HUES6 (cell line): ENCODE data around the gene TOMM7.
"Not testable (repeated sequence)": the region's sequence is repeated elsewhere in the genome, so short reads cannot be mapped to it uniquely, and the experiment has no call there.

Experiments
- H3K27ac ChIP-seq: 2 replicates; pipeline ENCODE4 v1.7.0; 2013; ENCODE audit warnings: low read depth, mild to moderate bottlenecking, low read length, inconsistent platforms
- H3K27me3 ChIP-seq: 2 replicates; pipeline ENCODE4 v1.6.1; 2013; ENCODE audit warnings: low read length; ENCODE audit not compliant: control insufficient read depth, insufficient read depth
- H3K36me3 ChIP-seq: 2 replicates; pipeline ENCODE4 v1.6.1; 2013; ENCODE audit warnings: low read length; ENCODE audit not compliant: control insufficient read depth, insufficient read depth
- H3K4me1 ChIP-seq: 2 replicates; pipeline ENCODE4 v1.6.1; 2013; ENCODE audit warnings: low read length; ENCODE audit not compliant: control insufficient read depth, insufficient read depth
- H3K4me3 ChIP-seq: 2 replicates; pipeline ENCODE4 v1.5.1; 2013; ENCODE audit warnings: low read depth, low read length
- H3K9ac ChIP-seq: one replicate; pipeline ENCODE4 v1.6.1; 2013; ENCODE audit warnings: mild to moderate bottlenecking, low read length
- H3K9me3 ChIP-seq: 2 replicates; pipeline ENCODE4 v1.6.1; 2013; ENCODE audit warnings: low read depth, low read length; ENCODE audit not compliant: control insufficient read depth, insufficient read depth

Gene TOMM7

DNA sequence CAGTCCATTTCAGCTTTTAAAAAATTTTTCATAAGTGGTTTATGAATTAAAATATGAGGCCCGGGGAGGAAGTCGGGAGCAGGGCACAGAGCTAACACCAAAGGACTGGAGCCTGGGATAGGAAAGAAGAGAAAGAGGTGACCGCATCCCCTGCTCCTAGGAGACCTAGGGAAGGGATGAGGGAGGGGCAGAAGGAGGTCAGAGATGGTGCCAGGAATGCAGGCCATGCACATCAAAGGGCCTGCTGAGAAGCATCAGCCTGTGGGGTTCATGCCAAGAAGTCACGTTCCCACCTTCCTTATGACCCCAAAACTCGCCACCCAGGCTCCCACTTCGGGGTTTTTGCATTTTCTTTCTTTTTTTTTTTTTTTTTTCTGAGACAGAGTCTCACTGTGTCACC, 14.7 kb upstream of the TOMM7 start:
- peaks cover 8% of the 10 kb centered on the region for H3K4me1 ChIP-seq
- H3K4me3 ChIP-seq, result no peak overlapping the region
- no peaks in the 10 kb centered on the region for H3K27me3 ChIP-seq
- no peaks in the 10 kb centered on the region for H3K9me3 ChIP-seq
- no peak overlapping the region for H3K27ac ChIP-seq
- H3K9ac ChIP-seq, result no peak overlapping the region
- no peaks in the 10 kb centered on the region for H3K36me3 ChIP-seq

DNA sequence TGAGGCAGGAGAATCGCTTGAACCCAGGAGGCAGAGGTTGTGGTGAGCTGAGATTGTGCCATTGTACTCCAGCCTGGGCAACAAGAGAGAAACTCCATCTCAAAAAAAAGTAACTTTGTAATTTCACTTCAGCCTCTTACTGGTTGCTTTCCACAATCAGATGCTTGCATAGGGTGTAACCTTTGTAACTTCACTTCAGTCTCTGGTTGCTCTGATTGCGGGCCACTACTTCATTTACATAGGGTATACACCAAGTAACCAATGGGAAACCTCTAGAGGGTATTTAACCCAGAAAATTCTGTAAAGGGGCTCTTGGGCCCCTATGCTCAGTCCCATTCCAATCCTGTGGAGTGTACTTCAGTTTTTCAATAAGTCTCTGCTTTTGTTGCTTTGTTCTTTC, 13.9 kb upstream of the TOMM7 start:
- H3K4me3 ChIP-seq, H3K27ac ChIP-seq, H3K9ac ChIP-seq, H3K36me3 ChIP-seq, H3K27me3 ChIP-seq, H3K9me3 ChIP-seq, H3K4me1 ChIP-seq: not testable (repeated sequence)

DNA sequence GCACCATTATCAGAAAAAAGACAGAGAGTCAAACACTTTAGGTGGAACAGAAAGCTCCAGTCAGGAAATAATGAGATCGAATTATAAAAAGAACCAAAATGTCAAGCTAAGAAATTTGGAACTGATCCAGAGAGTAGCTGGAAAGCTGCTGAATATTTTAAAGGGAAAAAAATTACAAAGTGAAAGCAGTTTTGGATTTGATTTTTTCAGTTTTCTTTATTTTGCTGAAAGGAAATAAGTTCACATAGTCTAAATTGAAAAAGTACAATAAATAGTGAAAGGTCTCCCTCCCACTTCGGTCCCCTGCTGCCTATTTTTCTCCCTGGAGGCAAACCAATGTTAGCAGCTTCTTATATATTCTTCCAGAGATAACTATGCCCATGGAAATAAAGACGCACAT, 11.3 kb upstream of the TOMM7 start:
- H3K9ac ChIP-seq, result no peak overlapping the region
- H3K27me3 ChIP-seq, result no peaks in the 10 kb centered on the region
- H3K4me3 ChIP-seq, result no peak overlapping the region
- no peaks in the 10 kb centered on the region for H3K9me3 ChIP-seq
- no peak overlapping the region for H3K27ac ChIP-seq
- 0 out of 2 replicates have a peak, but pooled peaks cover 3% of the 10 kb centered on the region for H3K4me1 ChIP-seq
- H3K36me3 ChIP-seq, result no peaks in the 10 kb centered on the region

DNA sequence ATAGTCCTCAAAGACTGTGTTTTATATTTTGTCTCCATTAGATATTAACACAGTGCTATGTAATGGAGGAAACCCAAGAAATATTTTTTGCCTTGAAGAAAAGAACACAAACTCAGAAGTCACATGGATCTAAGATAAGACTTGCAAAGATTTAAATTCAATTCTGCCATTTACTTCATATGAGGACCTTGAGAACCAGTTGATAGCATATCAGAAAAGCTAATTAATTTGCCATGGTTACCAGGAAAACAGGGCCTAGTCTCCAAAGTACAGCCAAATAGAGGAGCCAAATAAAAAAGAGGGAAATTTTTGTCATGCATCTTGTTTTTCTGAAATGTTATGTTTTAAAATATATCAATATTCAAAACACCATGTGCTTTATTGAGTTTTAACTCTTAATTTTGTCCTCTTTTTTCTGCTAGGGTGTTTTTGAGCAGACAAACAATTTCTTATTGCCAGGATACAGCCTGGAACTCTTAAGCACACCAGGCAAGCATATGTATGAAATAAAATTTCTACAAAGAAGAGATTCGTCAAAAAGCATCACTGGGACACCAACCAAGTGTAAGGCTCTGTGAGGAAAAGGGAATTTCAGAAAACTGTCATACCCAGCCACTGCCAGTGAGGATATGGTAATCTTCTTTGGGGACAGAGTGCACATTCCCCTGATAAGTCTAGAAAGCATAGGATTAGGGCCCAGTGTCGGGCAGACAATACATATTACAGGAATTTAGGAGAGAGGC, 10.6 kb upstream of the TOMM7 start:
- no peaks in the 10 kb centered on the region for H3K36me3 ChIP-seq
- H3K9ac ChIP-seq, result no peak overlapping the region
- H3K9me3 ChIP-seq, result no peaks in the 10 kb centered on the region
- no peak overlapping the region for H3K27ac ChIP-seq
- 0 out of 2 replicates have a peak, but pooled peaks cover 3% of the 10 kb centered on the region for H3K4me1 ChIP-seq
- H3K4me3 ChIP-seq, result no peak overlapping the region
- no peaks in the 10 kb centered on the region for H3K27me3 ChIP-seq

DNA sequence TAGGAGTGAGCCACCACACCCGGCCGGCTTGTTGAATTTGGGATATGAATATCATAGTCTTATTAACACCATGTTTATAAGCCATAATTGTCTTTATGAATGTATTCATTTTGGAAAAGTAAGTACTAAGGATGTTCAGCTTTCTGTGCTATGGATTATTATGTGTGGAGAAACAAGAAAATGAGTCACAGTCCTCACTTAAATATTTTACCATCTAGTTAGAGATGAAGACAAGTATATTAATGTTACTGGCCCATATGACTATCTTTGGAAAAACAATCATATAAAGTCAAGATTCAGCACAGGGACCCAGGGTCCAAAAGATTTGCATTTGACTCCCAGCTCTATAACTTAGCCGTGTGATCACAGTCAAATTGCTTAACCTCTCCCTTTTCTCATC, 9.8 kb upstream of the TOMM7 start:
- no peak overlapping the region for H3K4me3 ChIP-seq
- no peaks in the 10 kb centered on the region for H3K9me3 ChIP-seq
- 0 out of 2 replicates have a peak, but pooled peaks cover 3% of the 10 kb centered on the region for H3K4me1 ChIP-seq
- H3K36me3 ChIP-seq, result no peaks in the 10 kb centered on the region
- H3K27ac ChIP-seq, result no peak overlapping the region
- no peaks in the 10 kb centered on the region for H3K27me3 ChIP-seq
- no peak overlapping the region for H3K9ac ChIP-seq

DNA sequence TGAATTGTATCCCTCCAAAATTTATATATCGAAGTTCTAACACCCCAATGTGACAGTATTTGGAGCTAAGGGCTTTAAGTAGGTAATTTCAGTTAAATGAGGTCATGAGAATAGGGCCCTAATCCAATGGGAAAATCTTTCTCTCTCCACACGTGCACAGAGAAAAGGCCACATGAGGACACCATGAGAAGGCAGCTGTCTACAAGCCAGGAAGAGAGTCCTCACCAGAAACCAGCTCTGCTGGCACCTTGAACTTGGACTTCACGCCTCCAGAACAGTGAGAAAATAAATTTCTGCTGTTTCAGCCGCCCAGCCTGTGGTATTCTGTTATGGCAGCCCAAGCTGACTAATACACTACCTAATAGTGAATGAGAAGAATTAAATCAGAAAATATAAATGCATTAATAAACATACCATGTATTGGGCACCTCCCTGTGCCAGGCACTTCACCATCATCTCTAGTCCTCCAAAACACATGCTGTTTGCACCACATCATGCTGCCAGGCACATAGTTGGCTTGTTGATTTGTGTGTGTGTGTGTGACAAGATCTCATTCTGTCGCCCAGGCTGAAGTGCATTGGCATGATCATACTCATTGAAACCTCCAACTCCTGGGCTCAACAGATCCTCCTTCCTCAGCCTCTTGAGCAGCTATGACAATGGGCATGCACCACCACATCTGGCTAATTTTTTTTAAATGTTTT, 9.1 kb upstream of the TOMM7 start:
- Histone ChIP-seq H3K4me1 (no peaks in the 10 kb centered on the region), H3K27ac (no peak overlapping the region), H3K9me3 (no peaks in the 10 kb centered on the region), H3K9ac (no peak overlapping the region), H3K4me3 (no peak overlapping the region), H3K36me3 (no peaks in the 10 kb centered on the region), H3K27me3 (no peaks in the 10 kb centered on the region)

DNA sequence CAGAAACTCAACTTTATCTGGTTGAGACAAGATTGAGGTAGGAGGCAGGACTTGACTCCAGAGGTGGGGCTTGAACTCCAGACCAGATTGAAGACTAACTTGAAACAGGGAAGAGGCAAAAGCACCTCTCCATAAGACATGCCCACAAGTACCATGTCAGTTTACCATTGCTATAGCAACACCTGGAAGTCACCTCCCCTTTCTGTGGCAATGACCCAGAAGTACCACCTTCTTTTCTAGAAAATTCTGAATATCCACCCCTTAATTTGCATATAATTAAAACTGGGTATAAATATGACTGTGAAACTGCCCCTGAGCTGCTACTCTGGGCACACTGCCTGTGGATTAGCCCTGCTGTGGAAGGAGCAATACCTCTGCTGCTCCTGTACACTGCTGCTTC, 4.9 kb upstream of the TOMM7 start:
- Histone ChIP-seq H3K27me3 (no peaks in the 10 kb centered on the region), H3K9ac (no peak overlapping the region), H3K9me3 (no peaks in the 10 kb centered on the region), H3K4me1 (peaks cover 5% of the 10 kb centered on the region; the same call in 1 of the 2 replicates), H3K4me3 (no peak overlapping the region), H3K36me3 (no peaks in the 10 kb centered on the region), H3K27ac (no peak overlapping the region)

DNA sequence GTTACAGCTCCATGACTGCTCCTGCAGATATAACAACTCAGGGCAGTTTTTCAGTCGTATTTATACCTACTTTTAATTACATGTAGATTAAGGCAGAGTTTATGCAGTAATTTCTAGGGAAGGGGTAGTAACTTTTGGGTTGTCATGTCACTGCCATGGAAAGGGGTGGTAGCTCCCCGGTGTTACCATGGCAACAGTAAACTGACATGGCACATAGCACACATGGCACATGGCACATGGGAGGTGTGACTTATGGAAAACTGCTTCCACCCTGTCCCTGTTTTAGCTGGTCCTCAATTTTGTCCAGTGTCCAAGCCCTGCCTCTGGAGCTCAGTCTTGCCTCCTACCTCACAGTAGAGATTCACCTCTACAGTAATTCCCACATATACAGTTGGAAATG, 3.9 kb upstream of the TOMM7 start:
- Histone ChIP-seq H3K9me3 (no peaks in the 10 kb centered on the region), H3K4me3 (no peak overlapping the region), H3K4me1 (peaks cover 5% of the 10 kb centered on the region; the same call in 1 of the 2 replicates), H3K27ac (no peak overlapping the region), H3K36me3 (no peaks in the 10 kb centered on the region), H3K27me3 (no peaks in the 10 kb centered on the region), H3K9ac (no peak overlapping the region)

DNA sequence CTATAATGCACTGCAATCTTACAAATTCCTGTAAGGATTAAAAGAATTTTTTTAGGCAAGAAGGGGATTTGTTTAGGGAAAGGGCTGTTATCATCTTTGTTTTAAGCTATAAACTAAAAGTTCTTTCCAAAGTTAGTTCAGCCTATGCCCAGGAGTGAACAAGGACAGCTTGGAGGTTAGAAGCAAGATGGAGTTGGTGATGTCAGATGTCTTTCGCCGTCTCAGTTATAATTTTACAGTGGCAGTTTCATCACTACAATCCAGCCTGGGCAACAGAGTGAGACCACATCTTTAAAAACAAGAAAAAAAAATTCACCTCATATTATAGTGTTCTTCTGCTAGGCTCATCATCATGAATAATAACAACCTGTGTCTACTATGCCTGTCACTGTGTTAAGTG, 2.1 kb upstream of the TOMM7 start:
- H3K4me3 ChIP-seq, result no peak overlapping the region
- H3K27ac ChIP-seq, result no peak overlapping the region
- peaks cover 2% of the 10 kb centered on the region for H3K36me3 ChIP-seq
- no peaks in the 10 kb centered on the region for H3K9me3 ChIP-seq
- no peak overlapping the region for H3K9ac ChIP-seq
- peaks cover 14% of the 10 kb centered on the region for H3K4me1 ChIP-seq
- H3K27me3 ChIP-seq, result no peaks in the 10 kb centered on the region

DNA sequence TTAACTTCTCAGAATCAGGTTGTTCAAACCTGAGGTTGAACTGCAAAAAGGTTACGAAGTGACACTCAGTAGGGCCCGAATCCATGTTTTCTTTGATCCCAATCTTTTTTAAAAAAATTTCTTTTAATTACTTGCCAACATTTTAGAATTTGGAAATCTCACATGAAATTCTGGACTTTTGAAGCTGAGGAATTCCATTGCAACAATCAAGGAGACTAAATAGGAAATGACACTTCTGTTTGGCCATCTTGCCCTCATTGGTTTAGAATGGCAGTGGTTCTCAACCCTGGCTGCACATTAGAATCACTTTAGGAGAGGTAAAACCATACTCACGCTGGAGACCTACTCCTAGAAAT, 471 bp upstream of the TOMM7 start:
- peak overlapping the region; percentile 91 for H3K4me3 ChIP-seq

DNA sequence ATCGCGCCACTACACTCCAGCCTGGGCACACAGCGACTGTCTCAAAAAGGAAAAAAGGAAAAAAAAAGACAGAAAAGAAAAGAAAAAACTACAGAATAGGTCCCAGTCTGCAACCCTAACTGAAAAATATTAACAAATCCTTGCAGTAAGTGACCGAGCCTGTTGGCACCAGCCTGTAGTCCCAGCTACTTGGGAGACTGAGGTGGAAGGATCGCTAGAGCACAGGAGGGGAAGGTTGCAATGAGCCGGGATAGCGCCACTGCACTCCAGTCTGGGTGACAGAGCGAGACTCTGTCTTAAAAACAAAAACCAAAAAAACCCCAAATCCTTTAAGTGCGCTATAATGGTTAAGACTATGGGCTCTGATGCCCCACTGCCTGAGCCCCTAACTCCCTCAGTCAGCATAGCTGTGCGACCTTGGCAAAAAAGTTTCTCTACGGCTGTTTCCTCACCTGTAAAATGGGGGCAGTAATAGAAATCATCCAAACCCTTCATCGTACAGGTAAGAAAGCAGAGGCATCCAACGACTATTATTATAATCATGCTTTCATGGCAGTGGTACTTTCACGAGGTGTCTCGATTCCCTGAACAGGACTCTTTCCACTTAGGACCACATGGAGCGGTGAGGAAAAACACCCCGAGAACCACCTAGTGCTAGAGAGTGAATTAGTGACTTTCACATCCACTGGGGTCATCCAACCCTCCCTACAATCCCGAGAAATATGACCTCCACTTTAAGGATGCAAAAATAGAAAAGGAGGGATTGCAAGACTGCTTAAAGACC, 755 bp downstream of the TOMM7 start:
- Histone ChIP-seq H3K9ac (peak overlapping the region; percentile 97), H3K27me3 (no peaks in the 10 kb centered on the region), H3K4me3 (peak overlapping the region; percentile 91), H3K27ac (peak overlapping the region; percentile 87), H3K36me3 (peaks cover 19% of the 10 kb centered on the region), H3K9me3 (no peaks in the 10 kb centered on the region), H3K4me1 (peaks cover 19% of the 10 kb centered on the region)

More for the DNA sequence above, 471 bp upstream of the TOMM7 start:
- H3K4me1 ChIP-seq, result peaks cover 19% of the 10 kb centered on the region
- H3K36me3 ChIP-seq, result peaks cover 6% of the 10 kb centered on the region
- H3K9ac ChIP-seq, result peak overlapping the region; percentile 97
- H3K9me3 ChIP-seq, result no peaks in the 10 kb centered on the region
- no peaks in the 10 kb centered on the region for H3K27me3 ChIP-seq
- H3K27ac ChIP-seq, result peak overlapping the region; percentile 37; the same call in 1 of the 2 replicates
